ENCODE results near the gene NCF4. TPM values are rescaled to one million over a fixed set of nuclear protein-coding genes. Genes with fewer than 3 reads are reported as not detected.

Gene NCF4
- polyA plus RNA-seq, 2 of the 4 experiments (the other 2 are of a cell fraction): not detected

- Histone ChIP-seq H3K4me1 (no peaks in the 10 kb centered on the region), H3K4me2 (no peak overlapping the region), H3K27ac (no peak overlapping the region), H3K9me3 (no peaks in the 10 kb centered on the region), H3K4me3 (no peak overlapping the region)
- POLR2A ChIA-PET: no interaction called here
- DNase-seq (ENCODE audit: low read depth in 1 of 2, low spot score in 1 of 2): no peak
- 60% methylated on average over 11 of the region's 14 CpGs for WGBS (ENCODE audit: missing lambda C conversion rate)
- ATAC-seq: no peak
- CTCF ChIA-PET: interaction anchor here (1.5 to 3.1 kb wide), 2 partner anchors 8 to 14 kb away, joined by 3 to 19 read pairs; no protein-coding TSS in a partner anchor
- TF ChIP-seq POLR2A (IDR thresholded peaks at IDR 0.05; ENCODE audit: low read length) (no peak), GATA3 (IDR thresholded peaks at IDR 0.05; ENCODE audit: borderline replicate concordance) (no peak), BCL3 (IDR thresholded peaks at IDR 0.05) (no peak), JUN (IDR thresholded peaks at IDR 0.05) (no peak), PBX3 (IDR thresholded peaks at IDR 0.05) (no peak), HOXB13 (CRISPR knock-in tag; IDR thresholded peaks at IDR 0.05; ENCODE audit: low read depth) (no peak), ZFP36 (IDR thresholded peaks at IDR 0.05; ENCODE audit: borderline replicate concordance, partially characterized antibody) (no peak), MAX (IDR thresholded peaks at IDR 0.05) (no peak), ZC3H11A (IDR thresholded peaks at IDR 0.05) (no peak), HDAC2 (IDR thresholded peaks at IDR 0.05) (no peak), CHD2 (IDR thresholded peaks at IDR 0.05; ENCODE audit: low read length, partially characterized antibody) (no peak)
- no peak for FAIRE-seq
These were observed 3.8 kb downstream of the NCF4 start for GRCh38 chr22:36864454-36865215.

GRCh38 chr22:36865346-36865745 is 4.5 kb downstream of the NCF4 start:
- CTCF ChIA-PET: interaction anchor here (1.1 to 3.1 kb wide), 3 partner anchors 9 to 156 kb away, joined by 3 to 19 read pairs (median 3); no protein-coding TSS in a partner anchor
- Histone ChIP-seq H3K27ac (no peak overlapping the region), H3K4me2 (no peak overlapping the region), H3K9me3 (no peaks in the 10 kb centered on the region), H3K4me1 (no peaks in the 10 kb centered on the region), H3K4me3 (no peak overlapping the region)
- ATAC-seq (no peak), FAIRE-seq (no peak), DNase-seq (ENCODE audit: low read depth in 1 of 2, low spot score in 1 of 2) (no peak)
- POLR2A ChIA-PET: no interaction called here
- TF ChIP-seq MAZ (IDR thresholded peaks at IDR 0.05; ENCODE audit: borderline replicate concordance, low read depth, low read length) (no peak), EP300 (IDR thresholded peaks at IDR 0.05) (no peak), REST (IDR thresholded peaks at IDR 0.05) (peak; percentile 60)
- 23% methylated on average over 12 of the region's 13 CpGs for WGBS (ENCODE audit: missing lambda C conversion rate)

GRCh38 chr22:36867695-36868094 is 6.9 kb downstream of the NCF4 start:
- ATAC-seq (no peak), FAIRE-seq (no peak), DNase-seq (ENCODE audit: low read depth in 1 of 2, low spot score in 1 of 2) (no peak)
- Histone ChIP-seq H3K27ac (no peak overlapping the region), H3K9me3 (no peaks in the 10 kb centered on the region), H3K4me3 (no peak overlapping the region), H3K4me1 (no peaks in the 10 kb centered on the region), H3K4me2 (no peak overlapping the region)
- ChIA-PET CTCF (interaction anchor here (2.1 to 4.9 kb wide), 2 partner anchors 11 to 12 kb away, joined by 8 to 30 read pairs; no protein-coding TSS in a partner anchor), POLR2A (no interaction called here)
- TF ChIP-seq ESRRA (IDR thresholded peaks at IDR 0.05; ENCODE audit: borderline replicate concordance, low read length) (no peak), PHF8 (IDR thresholded peaks at IDR 0.05; ENCODE audit: borderline replicate concordance, low read depth) (no peak), FOSB (CRISPR knock-in tag; IDR thresholded peaks at IDR 0.05) (no peak), CTCF (IDR thresholded peaks at IDR 0.05) (no peak), FOSL2 (IDR thresholded peaks at IDR 0.05) (no peak), FOSL2 (CRISPR knock-in tag; IDR thresholded peaks at IDR 0.05) (no peak), ZC3H11A (IDR thresholded peaks at IDR 0.05) (no peak)
- 72% methylated on average over 5 of the region's 5 CpGs for WGBS (ENCODE audit: missing lambda C conversion rate)
